OCI-M2 (cell line): ENCODE data around the gene ZBTB7C.

Source experiments
- DNase-seq: peaks from one replicate; lab custom pipeline; 2025; ENCODE audit not compliant: unreplicated experiment; lab: John Stamatoyannopoulos, UW

Gene ZBTB7C

GRCh38 chr18:48046843-48047242, 362.3 kb downstream of the ZBTB7C start:
- DNase-seq, result no peak

GRCh38 chr18:48045744-48046143, 363.4 kb downstream of the ZBTB7C start:
- no peak for DNase-seq

DNA sequence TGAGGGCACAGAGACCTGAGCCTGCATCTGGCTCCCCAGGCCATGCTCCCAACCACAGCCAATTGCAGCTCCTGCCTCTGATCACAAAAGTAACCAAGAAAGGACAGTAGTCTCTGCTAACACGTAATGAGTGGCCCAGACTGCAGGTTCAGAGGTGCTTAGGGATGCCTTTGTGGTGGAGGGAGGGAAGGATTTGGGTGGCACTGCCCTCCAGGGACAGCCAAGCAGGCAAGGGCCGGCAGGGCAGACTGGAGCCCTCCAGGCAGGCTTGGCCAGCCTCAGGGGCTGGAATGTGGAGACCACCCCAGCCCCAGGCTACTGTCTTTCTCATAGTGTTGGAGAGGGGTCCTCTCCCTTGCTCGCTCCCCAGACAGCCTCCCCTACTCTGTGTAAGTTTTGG, 364.2 kb downstream of the ZBTB7C start:
- no peak for DNase-seq

DNA sequence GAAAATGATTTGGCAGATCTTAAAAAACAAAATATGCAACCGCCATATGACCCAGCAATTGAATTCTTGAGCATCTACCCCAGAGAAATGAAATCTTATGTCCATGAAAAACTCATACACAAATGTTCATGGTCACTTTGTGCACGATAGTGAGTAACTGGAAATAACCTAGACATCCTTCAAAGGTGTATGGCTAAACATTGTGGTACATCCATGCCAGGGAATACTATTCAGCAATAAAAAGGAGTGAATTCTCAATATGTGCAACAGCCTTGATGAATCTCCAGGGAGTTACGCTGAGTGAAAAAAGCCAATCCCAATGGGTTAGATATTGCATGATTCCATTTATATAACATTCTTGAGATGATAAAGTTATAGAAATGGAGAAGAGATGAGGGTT, 366.0 kb downstream of the ZBTB7C start:
- DNase-seq, result no peak

DNA sequence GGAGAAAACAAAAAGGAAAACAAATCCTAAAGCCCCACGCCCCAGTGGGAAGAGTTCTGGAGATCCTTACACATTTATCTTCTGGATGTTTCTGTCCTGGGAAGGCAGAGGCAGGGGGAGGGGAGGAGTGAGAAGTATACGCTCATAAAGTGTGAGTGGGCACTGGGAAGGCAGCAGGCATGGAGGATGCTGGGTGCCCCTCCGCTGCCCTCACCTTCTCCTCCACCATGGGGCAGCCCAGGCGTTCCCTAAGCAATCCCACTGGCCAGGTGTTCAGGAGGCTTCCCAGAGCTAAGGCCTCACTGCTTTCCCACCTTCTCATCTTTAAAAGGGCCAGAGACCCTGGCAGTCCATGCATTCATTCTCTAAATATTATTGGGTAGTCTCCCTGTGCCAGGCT, 366.8 kb downstream of the ZBTB7C start:
- no peak for DNase-seq

DNA sequence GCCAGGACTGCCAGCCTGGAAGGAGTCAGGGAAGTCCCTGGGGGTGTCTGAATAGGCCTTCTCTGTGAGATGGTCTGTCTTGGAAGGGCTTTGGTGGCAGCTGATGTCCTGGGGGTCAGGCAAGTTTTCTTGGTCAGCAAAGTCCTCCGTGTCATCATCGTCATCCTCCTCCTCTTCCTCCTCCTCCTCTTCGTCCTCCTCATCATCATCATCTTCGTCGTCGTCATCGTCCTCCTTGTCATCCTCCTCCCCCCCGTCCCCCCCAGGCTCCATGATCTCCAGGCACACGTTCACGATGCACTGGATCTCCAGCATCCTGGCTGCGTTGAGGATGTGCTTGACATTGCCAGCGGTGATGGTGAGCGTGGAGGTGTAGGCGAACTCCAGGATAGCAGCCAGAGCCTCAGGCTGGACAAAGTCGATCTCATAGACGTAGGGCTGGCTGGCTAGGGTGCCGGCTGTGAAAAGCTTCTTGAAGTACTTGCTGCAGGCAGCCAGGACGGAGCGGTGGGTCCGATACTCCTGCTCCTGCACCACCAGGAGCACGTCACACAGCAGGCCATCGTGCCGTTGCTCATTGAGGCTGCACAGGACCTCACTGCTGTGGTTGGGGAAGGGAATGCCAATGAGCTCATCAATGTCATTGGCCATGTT, 368.6 kb downstream of the ZBTB7C start:
- no peak for DNase-seq

DNA sequence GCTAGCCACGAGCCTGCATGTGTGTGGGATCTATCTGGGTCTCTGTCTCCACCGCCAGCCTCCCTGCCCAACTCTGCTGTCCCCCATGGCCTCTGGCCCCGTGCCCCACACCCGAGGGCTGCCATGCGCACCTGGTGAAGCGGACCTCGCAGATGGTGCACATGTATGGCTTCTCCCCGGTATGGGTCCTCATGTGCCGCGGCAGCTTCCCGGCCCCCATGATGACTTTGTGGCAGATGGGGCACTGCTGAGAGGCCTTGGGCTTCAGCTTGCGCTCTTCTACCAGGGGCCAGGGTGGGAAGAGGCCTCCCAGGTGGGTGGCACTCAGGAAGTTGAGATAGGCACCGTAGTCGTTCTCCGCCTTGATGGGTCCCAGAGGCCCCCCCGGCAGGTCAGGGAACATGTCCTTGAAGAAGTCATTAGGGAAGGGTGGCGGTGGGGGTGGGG, 369.4 kb downstream of the ZBTB7C start:
- no peak for DNase-seq

- no peak for DNase-seq
Measured at GRCh38 chr18:48038636-48039035, 370.5 kb downstream of the ZBTB7C start.

GRCh38 chr18:48037481-48038271, 371.5 kb downstream of the ZBTB7C start:
- DNase-seq, result no peak

- DNase-seq, result no peak
Measured at GRCh38 chr18:48036641-48037421, 372.4 kb downstream of the ZBTB7C start.

DNA sequence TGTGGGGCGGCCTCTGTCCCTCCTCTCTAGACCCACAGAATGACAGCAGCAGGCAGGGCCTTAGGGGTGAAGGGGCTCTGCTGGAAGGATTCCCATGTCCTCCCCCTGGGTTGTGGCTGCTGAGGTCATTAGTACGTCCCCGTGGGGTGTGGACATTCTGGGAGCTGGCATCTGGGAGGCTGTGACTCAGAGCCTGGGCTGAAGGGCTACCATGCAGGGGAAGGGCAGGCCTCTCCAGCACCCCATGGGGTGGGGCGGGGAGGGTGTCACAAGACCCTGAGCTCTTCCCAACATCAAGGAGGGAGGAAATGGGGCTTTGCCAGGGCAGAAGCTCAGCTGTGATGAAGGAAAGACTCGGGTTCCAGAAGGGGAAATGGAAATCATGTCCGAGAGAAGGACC, 373.0 kb downstream of the ZBTB7C start:
- no peak for DNase-seq

GRCh38 chr18:48035556-48035860, 373.7 kb downstream of the ZBTB7C start:
- DNase-seq, result no peak

DNA sequence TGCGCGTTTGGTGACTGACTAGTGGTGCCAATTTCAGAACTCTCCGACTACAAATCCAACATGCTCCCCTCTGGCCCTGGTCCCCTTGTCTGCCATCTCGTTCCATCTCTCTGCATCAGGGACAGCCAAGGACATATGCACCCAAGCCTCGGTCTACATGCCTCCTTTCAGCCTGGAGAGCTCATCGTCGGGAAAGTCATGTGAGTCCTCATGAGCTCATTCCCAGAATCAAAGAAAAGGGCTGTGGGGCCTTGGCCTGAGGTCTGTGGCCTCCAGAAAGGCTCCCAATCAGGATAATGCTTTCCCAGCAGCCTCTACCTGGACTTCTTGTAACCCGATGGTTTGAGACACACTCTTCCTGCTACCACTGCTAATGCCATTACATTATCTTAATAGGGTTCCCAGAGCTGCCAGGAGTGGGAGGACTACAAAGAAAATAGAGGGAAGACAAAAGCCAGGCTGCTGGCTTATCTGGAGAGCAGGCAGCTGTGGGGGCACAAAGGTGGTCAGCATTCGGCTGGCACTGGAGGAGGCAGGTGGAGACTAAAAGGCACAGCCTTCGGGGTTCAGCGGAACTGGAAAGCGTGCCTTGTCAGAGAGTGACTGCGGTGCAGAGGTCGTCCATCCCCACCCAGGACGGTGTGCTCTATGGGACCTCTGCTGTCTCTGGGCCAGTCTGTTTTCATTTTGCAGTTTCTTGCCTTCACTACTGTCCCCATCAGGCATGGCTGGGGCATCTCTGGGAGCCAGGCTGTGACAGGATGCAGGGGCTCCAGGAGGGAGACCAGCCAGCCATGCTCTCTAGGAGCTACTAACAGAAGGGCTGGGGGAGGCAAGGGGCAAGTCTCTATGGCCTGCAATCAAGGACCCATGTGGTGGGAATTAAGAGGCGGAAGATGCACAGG, 374.3 kb downstream of the ZBTB7C start:
- DNase-seq, result no peak

GRCh38 chr18:48033790-48034650, 375.2 kb downstream of the ZBTB7C start:
- DNase-seq, result no peak

- DNase-seq, result no peak
Measured at GRCh38 chr18:48032876-48033789, 376.1 kb downstream of the ZBTB7C start.

DNA sequence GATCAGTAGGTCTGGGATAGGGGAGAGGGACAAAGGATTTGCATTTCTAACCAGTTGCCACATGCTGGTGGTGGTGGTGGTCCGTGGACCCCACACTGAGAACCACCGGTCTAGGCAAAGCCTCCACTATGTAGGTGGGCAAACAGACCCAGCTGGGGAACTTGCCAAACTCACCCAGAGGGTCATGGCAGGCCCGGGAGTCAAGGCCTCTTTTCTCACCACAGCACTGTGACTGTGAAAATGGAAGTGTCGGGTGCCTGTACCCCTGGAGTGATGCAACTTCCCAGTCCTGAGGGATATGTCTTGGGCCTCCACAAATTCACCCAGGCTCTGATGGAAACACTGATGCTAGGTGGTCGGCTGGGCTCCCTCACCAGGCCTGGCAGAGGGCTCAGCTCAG, 377.5 kb downstream of the ZBTB7C start:
- DNase-seq, result no peak

- DNase-seq, result no peak
Measured at GRCh38 chr18:48030616-48031480, 378.3 kb downstream of the ZBTB7C start.
